Stimulated activated CD4-positive, alpha-beta T cell treated with anti-CD3 and anti-CD28 coated beads, Interleukin-12 subunit alpha, Interleukin-12 subunit beta, amount 100 ng/mL, for 4 hours (primary cell): Measurements from ENCODE around the gene TCF23.
"Not testable (repeated sequence)": the region's sequence is repeated elsewhere in the genome, so short reads cannot be mapped to it uniquely, and the experiment has no call there.

Experiments
- DNase-seq: peaks from one replicate; pipeline ENCODE4 v3.0.0-alpha.2; 2020

Gene TCF23

DNA sequence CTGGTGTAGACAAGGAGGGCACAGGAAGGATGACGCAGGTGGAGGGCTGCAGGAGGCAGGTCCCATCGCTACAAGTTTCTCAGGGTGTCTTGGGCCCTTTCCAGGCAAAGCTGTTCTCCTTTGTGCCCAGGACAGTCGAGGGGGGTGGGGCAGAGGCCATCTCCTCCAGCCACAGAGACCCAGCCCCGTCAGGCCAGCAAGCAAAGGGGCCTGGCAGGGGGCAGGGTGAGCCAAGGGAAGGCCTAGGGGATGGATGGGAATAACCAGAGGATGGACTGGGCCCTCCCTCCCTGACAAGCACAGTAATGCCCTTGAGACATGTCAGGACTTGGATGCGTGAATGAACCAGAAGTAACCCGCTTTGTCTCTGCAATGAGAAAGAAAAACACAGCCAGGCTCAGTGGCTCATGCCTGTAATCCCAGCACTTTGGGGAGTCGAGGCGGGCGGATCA, 6.3 kb downstream of the TCF23 start:
- DNase-seq = no peak

- DNase-seq = no peak
Measured at GRCh38 chr2:27158468-27158867, 9.7 kb downstream of the TCF23 start.

DNA sequence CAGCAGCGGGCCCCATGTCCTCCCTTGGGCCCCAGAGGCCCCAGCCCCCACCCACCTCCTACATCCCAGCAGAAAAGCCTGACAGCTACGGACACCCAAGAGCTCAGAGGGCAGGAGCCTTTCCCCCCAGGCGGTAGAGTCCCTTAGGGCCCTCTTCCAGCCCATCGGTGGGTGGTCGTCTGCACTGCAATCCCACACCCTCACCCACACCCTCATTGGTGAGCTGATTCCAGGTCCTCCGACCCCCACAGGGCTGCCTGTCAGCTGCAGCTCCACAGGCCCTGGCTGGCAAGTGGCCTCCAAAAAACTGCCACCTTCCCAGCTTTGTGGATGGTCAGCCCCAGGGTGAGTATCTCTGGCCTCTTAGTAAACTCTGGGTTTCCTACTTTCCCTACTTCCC, 10.5 kb downstream of the TCF23 start:
- DNase-seq = no peak

DNA sequence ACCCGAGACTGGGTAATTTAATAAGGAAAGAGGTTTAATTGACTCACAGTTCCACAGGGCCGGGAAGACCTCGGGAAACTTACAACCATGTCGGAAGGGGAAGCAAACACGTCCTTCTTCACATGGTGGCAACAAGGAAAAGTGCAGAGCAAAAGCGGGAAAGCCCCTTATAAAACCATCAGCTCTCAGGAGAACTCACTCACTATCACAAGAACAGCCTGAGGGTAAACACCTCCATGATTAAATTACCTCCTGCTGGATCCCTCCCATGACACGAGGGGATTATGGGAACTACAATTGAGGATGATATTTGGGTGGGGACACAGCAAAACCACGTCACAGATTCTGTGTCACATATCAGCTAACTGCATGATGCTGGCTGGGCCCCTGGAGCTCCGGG, 11.4 kb downstream of the TCF23 start:
- no peak for DNase-seq

- no peak for DNase-seq
Measured at GRCh38 chr2:27162151-27163121, 13.6 kb downstream of the TCF23 start.

DNA sequence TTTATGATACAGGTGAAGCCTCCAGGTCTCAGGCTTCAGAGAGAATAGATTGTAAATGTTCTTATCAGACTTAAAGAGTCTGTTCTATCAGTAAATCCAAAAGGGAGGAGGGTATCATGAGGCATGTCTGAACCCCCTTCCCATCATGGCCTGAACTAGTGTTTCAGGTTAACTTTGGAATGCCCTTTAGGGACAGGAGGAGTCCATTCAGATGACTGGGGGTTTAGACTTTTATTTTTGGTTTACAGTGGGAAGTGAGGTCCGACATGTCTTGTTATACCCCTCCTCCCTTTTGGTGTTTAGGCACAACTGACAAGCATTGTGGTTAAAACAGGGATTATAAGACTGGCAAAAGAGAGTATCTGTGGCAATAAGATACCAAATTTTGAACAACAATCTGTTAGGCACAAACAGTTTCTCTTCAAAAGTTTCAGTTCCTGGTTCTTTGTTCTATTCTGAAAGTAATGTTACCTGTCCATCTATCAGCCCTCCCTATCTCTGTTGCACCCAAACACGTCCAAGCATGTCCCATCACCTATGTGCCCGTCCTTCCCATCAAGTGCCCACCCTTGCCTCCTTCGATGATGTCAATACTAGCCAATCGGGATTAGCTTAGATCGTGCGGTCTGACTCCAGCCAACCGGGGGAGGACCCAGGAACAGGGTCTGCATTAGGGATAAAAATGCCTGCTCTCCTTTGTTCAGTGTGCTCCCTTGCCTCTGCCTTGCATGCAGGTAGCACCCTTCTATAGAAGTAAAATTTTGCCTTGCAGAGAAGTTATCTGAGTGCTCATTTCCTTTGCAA, 16.4 kb downstream of the TCF23 start:
- no peak for DNase-seq

- no peak for DNase-seq
Measured at GRCh38 chr2:27170581-27171337, 22.0 kb downstream of the TCF23 start.

DNA sequence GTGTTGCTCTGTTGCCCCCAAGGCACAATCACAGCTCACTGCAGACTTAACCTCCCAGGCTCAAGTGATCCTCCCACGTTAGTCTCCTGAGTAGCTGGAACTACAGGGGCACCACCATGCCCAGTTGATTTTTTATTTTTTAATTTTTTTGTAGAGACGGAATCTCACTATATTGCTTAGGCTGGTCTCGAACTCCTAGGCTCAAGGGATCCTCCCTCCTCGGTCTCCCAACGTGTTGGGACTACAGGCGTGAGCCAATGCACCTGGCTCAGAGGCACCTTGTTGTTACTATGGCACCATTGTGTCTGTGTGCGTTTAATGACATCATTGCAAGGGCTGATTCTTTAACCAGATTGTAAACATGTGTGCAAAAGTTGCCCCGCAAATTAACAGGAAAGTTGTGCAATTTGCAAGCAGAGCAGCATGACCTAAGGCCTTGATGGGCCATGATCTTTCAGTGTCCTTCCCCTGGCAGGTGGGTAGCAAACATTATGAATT, 22.6 kb downstream of the TCF23 start:
- no peak for DNase-seq

DNA sequence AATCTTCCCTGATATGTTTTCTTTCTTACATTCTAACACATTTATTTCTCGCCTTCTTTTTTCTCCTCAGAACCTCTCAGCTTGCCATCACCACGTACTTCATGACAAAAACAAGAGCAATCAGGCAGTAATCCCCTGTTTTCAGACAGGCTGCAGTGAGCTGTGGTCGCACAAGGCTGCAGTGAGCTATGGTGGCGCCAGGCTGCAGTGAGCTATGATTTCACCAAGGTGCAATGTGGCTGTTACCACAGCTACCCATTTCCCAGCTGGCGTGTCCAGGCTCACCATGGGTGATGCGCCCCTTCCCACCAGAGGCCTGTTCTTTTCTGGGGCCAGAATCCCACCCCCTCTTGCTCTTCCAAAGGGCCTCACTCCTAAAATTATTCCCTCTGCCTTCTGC, 25.8 kb downstream of the TCF23 start:
- DNase-seq = no peak

- no peak for DNase-seq
Measured at GRCh38 chr2:27175330-27175729, 26.5 kb downstream of the TCF23 start.

- DNase-seq = not testable (repeated sequence)
Measured at GRCh38 chr2:27175781-27176180, 27.0 kb downstream of the TCF23 start.

- DNase-seq = no peak
Measured at GRCh38 chr2:27177441-27178351, 28.9 kb downstream of the TCF23 start.

GRCh38 chr2:27178469-27178868, 29.7 kb downstream of the TCF23 start:
- no peak for DNase-seq

GRCh38 chr2:27179344-27180000, 30.7 kb downstream of the TCF23 start:
- no peak for DNase-seq

- DNase-seq = no peak
Measured at GRCh38 chr2:27182346-27182745, 33.5 kb downstream of the TCF23 start.

DNA sequence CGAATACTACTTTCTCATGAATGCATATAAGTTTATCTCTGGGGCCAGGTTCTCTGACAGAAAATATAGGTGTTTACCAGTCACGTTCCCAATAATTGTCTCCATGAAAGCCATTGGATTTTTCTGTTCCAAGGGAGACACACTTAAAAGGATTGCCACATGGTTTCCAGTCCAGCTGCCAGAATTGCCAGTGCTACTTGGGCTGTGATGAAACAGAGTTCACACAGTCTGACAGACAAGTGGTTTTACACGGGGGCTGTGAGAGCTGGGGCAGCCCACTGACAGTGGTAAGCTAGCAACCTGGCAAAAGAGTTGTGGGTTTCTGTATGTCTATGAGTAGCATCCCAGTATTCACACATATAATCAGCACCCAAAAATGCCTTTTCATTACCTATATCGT, 35.3 kb downstream of the TCF23 start:
- no peak for DNase-seq

DNA sequence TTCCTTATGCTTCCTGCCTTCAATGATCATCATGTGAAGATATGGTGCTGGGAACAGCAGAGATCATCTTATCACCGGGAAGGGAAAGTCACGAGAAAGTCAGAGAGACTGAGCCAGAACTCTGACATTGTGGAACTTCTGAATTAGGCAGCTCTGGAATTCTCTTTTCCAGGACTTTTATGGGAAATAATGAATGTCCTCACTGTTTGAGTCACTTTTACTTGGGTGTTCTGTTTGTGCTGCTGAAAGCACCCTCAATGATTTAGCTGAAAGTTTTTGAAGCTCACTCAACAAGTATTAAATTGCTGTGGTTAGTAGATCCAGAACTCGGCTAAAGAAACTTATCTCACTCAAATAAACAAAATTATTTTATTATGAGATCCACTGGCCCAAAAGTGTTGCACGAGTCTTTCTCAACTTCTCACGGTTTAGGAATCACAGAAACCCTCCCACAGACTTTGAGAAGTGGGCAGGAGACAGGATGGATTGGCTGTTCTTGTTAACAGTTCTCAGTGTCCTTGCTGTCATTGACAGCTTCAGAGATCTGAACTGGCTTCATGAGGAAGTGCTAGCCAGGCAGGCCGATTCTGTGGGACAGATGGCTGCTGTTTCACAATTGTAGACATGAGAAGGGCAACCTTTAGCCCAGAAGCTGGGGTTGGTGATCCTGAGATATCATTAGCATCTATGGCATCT, 36.7 kb downstream of the TCF23 start:
- no peak for DNase-seq

- DNase-seq = no peak
Measured at GRCh38 chr2:27186613-27187345, 38.0 kb downstream of the TCF23 start.

GRCh38 chr2:27189989-27190388, 41.2 kb downstream of the TCF23 start:
- DNase-seq = no peak
